ENCODE results near the gene CRIM1. TPM values are rescaled to one million over a fixed set of nuclear protein-coding genes. Genes with fewer than 3 reads are reported as not detected.

The CRIM1 gene
- total RNA-seq, 1 donor from 2014 or later, result 273 TPM

GRCh38 chr2:36399050-36399449, 43.5 kb downstream of the CRIM1 start:
- TF ChIP-seq, protein P1, sequence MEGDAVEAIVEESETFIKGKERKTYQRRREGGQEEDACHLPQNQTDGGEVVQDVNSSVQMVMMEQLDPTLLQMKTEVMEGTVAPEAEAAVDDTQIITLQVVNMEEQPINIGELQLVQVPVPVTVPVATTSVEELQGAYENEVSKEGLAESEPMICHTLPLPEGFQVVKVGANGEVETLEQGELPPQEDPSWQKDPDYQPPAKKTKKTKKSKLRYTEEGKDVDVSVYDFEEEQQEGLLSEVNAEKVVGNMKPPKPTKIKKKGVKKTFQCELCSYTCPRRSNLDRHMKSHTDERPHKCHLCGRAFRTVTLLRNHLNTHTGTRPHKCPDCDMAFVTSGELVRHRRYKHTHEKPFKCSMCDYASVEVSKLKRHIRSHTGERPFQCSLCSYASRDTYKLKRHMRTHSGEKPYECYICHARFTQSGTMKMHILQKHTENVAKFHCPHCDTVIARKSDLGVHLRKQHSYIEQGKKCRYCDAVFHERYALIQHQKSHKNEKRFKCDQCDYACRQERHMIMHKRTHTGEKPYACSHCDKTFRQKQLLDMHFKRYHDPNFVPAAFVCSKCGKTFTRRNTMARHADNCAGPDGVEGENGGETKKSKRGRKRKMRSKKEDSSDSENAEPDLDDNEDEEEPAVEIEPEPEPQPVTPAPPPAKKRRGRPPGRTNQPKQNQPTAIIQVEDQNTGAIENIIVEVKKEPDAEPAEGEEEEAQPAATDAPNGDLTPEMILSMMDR (IDR thresholded peaks at IDR 0.05), result no peak
- DNase-seq (ENCODE audit: low spot score in 2 of 2), result no peak
- peak overlapping the region; percentile 7 to 38 for H3K27ac ChIP-seq
- peaks cover 10 to 13% of the 10 kb centered on the region in 2 donors for H3K36me3 ChIP-seq
- H3K27me3 ChIP-seq, result no peaks in the 10 kb centered on the region
- no peaks in the 10 kb centered on the region for H3K9me3 ChIP-seq
- H3K4me1 ChIP-seq, result peaks cover 0 to 36% of the 10 kb centered on the region in 2 donors
- intact Hi-C loops (cut with DNase I), result no loop called here
- no peak overlapping the region for H3K4me3 ChIP-seq

- Histone ChIP-seq H3K9me3 (no peaks in the 10 kb centered on the region), H3K4me1 (peaks cover 0 to 58% of the 10 kb centered on the region in 2 donors), H3K4me3 (peak overlapping the region in 1 of 2 donors; percentile 6), H3K27me3 (no peaks in the 10 kb centered on the region), H3K27ac (peak overlapping the region; percentile 7 to 58), H3K36me3 (no peaks in the 10 kb centered on the region)
- no peak for DNase-seq (ENCODE audit: low spot score in 2 of 2)
- TF ChIP-seq, protein P1 (IDR thresholded peaks at IDR 0.05), result no peak
- intact Hi-C loops (cut with DNase I), result loop anchor here (5.0 kb wide), 1 partner anchor 36 kb away; no protein-coding TSS in a partner anchor
Measured at GRCh38 chr2:36403675-36404230, 48.2 kb downstream of the CRIM1 start.

GRCh38 chr2:36404318-36404717, 48.7 kb downstream of the CRIM1 start:
- intact Hi-C loops (cut with DNase I), result loop anchor here (5.0 kb wide), 1 partner anchor 37 kb away; no protein-coding TSS in a partner anchor
- no peaks in the 10 kb centered on the region for H3K9me3 ChIP-seq
- H3K36me3 ChIP-seq, result no peaks in the 10 kb centered on the region
- H3K4me1 ChIP-seq, result peaks cover 0 to 64% of the 10 kb centered on the region in 2 donors
- H3K27me3 ChIP-seq, result no peaks in the 10 kb centered on the region
- TF ChIP-seq, protein P1 (IDR thresholded peaks at IDR 0.05), result no peak
- H3K4me3 ChIP-seq, result peak overlapping the region in 1 of 2 donors; percentile 6
- DNase-seq (ENCODE audit: low spot score in 2 of 2), result no peak
- H3K27ac ChIP-seq, result peak overlapping the region; percentile 7 to 58

DNA sequence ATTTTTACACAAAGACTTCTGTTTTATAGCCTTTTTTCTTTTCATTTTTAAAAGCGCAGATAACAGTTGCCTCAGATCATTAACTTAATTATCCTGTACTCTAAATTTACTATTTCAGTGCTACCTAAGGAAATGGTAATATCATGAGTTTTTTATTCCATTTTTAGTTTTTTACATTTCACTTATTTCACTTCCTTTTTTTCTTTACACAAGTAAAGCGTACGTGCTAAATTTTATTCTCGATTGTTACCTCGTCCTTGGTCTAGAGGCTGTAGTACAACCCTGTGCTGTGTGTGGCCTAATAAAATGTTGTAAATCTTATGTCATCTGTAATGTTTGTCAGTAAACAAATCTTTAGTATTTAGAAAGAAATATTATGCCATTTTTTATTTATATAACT, 49.2 kb downstream of the CRIM1 start:
- H3K36me3 ChIP-seq, result no peaks in the 10 kb centered on the region
- H3K4me1 ChIP-seq, result peaks cover 0 to 66% of the 10 kb centered on the region in 2 donors
- H3K9me3 ChIP-seq, result no peaks in the 10 kb centered on the region

GRCh38 chr2:36405183-36405582, 49.6 kb downstream of the CRIM1 start:
- TF ChIP-seq, protein P1 (IDR thresholded peaks at IDR 0.05), result no peak
- intact Hi-C loops (cut with DNase I), result no loop called here
- Histone ChIP-seq H3K4me1 (peaks cover 0 to 66% of the 10 kb centered on the region in 2 donors), H3K27me3 (no peaks in the 10 kb centered on the region), H3K36me3 (no peaks in the 10 kb centered on the region), H3K4me3 (no peak overlapping the region), H3K27ac (peak overlapping the region; percentile 7 to 12), H3K9me3 (no peaks in the 10 kb centered on the region)
- DNase-seq (ENCODE audit: low spot score in 2 of 2), result no peak

More for the DNA sequence above, 49.2 kb downstream of the CRIM1 start:
- TF ChIP-seq, protein P1 (IDR thresholded peaks at IDR 0.05), result no peak
- Histone ChIP-seq H3K27ac (peak overlapping the region; percentile 7 to 12), H3K27me3 (no peaks in the 10 kb centered on the region), H3K4me3 (no peak overlapping the region)
- intact Hi-C loops (cut with DNase I), result loop anchor here (5.0 kb wide), 1 partner anchor 37 kb away; no protein-coding TSS in a partner anchor
- DNase-seq (ENCODE audit: low spot score in 2 of 2), result no peak

All from ascending aorta (tissue), 2 donors.